GM23248 (cell line): ENCODE measurements around the gene HLA-A.

Experiments used
- EZH2 ChIP-seq: fragments of 200-600 bp; sonication (generic); IDR thresholded peaks from 2 replicates; pipeline ENCODE4 v1.6.1; 2018; ENCODE audit warnings: antibody characterized with exemption, mild to moderate bottlenecking; ENCODE audit not compliant: insufficient read depth, poor library complexity, severe bottlenecking
- EZH2phosphoT487 ChIP-seq: fragments of 200-600 bp; sonication (generic); IDR thresholded peaks from 2 replicates; pipeline ENCODE4 v1.6.1; 2018; ENCODE audit warnings: antibody characterized with exemption, moderate library complexity, mild to moderate bottlenecking, low read depth; ENCODE audit not compliant: insufficient read depth

DNA sequence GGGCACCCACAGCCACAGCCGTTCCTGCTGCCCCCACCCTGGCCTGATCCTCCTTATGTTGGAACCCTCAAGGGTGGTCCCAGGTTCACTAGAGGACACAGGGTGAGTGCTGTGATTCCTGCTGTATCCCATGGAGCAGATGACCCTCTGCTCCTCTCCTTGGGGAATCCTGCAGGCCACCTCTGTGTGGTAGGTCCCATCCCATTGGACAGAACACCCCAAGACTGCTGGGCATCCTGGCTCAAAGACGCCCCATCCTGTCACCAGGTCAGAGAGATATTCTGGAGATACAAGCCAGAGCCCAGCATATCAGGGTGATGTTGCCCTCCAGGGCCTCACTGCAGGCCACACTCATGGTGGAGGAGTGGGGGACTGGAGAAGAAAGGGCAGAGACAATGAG, 28.4 kb downstream of the HLA-A start:
- no peak for TF ChIP-seq EZH2
- TF ChIP-seq EZH2phosphoT487 = no peak
